Adrenal gland (tissue), 12 donors: Measurements from ENCODE around the gene TMEM252. TPM values are rescaled to one million over a fixed set of nuclear protein-coding genes. Genes with fewer than 3 reads are reported as not detected.
A peak's percentile ranks its signal among the peaks of the same experiment; 100 is the strongest.

ENCODE experiments used
- DNase-seq, 7 donors: peaks; one replicate each; pipeline ENCODE4 v3.0.0-alpha.2; 2019 to 2020
- H3K27ac ChIP-seq, 5 donors: fragments of 200-600 bp; sonication (generic) in 4 of 5; 1 replicate in 3 of 5; 2 replicates in 2 of 5; pipeline versions ENCODE4 v1.5.1 to v1.8.0; 2016 to 2020; ENCODE audit warnings: mild to moderate bottlenecking in 1 of 5
- H3K27me3 ChIP-seq: fragments of 200-600 bp; 2 replicates; pipeline ENCODE4 v1.8.0; 2021
- H3K36me3 ChIP-seq, 2 donors: fragments of 200-600 bp; replicated peaks in 1 of 2; 1 replicate in 1 of 2; 2 replicates in 1 of 2; pipeline versions ENCODE4 v1.5.1 to v1.8.0; 2018 to 2022
- H3K4me1 ChIP-seq, 2 donors: fragments of 200-600 bp; replicated peaks in 1 of 2; 1 replicate in 1 of 2; 2 replicates in 1 of 2; pipeline versions ENCODE4 v1.5.1 to v1.8.0; 2018 to 2021
- H3K4me3 ChIP-seq, 4 donors: fragments of 200-600 bp; sonication (generic) in 3 of 4; one replicate each; pipeline ENCODE4 v1.5.1; 2016 to 2018
- H3K9me3 ChIP-seq, 3 donors: fragments of 200-600 bp; sonication (generic) in 1 of 3; replicated peaks in 1 of 3; 1 replicate in 2 of 3; 2 replicates in 1 of 3; pipeline versions ENCODE4 v1.5.1 to v1.8.0; 2016 to 2021
- POLR2A ChIP-seq, 2 donors: fragments of 450-650 bp; IDR thresholded peaks; one replicate each; pipeline ENCODE4 v1.6.1; 2017; ENCODE audit warnings: antibody characterized with exemption in 2 of 2, mild to moderate bottlenecking in 2 of 2, moderate library complexity in 1 of 2
- WGBS, 4 donors: extraction: QIAGEN DNeasy Blood & Tissue Kit in 2 of 4; methylation state at CpG; one replicate each; pipeline versions ENCODE4 v1.1.5 to v1.1.7; 2013 to 2017; 5-methylcytosine and 5-hydroxymethylcytosine counted together
- intact Hi-C, 2 donors: fragments of 100-400 bp; cut with DNase I; formaldehyde crosslinking; loops; one replicate each; pipeline versions ENCODE4 v1.14.1 to v1.15.0; 2022 to 2023
- polyA plus RNA-seq, 3 donors: library from polyadenylated mRNA; stranded (reverse); fragments of 200-250 nt in 2 of 3; fragments of 350-450 nt in 1 of 3; fragmentation: Illumina TruSeq in 1 of 3; extraction: RNeasy Lipid Tissue Mini Kit (QIAGEN cat#74804) in 1 of 3; gene quantifications; one replicate each; pipeline ENCODE4 v1.2.3, GENCODE V29; 2013 to 2014
- total RNA-seq, 9 donors: library from RNA; depleted of rRNA in 4 of 9; stranded (reverse); fragments of >200 nt in 4 of 9; fragments of 120-200 nt in 1 of 9; fragmentation: NEBNext Ultra II Directional in 1 of 9; extraction: Animal tissue kit (Norgen Biotek cat#: 25700) in 1 of 9; gene quantifications; one replicate each; pipeline versions ENCODE4 v1.1.0 to v1.2.4, GENCODE V29; 2013 to 2023
- TF ChIP-seq, protein P1 (sequence below), 6 experiments: fragments of 450-650 bp in 4 of 6; fragments of 200-600 bp in 2 of 6; sonication (generic) in 1 of 6; IDR thresholded peaks; 1 replicate in 5 of 6; 2 replicates in 1 of 6; pipeline versions ENCODE4 v1.5.1 to v1.8.0; 2016 to 2021; ENCODE audit warnings: antibody characterized with exemption in 6 of 6, mild to moderate bottlenecking in 2 of 6, moderate library complexity in 1 of 6
- donor health status: healthy with polysubstance abuse.
- donor health status: Bipolar disorder and iron deficiency.
- donor health status: DM: yes; HTN: yes; CAD: no.
- donor health status: DM: no; HTN: no; CAD: no.
- donor health status: DM: no; HTN: no; CAD: no.
- donor health status: DM: yes; HTN: yes; CAD: no.

Gene TMEM252
- total and polyA plus RNA-seq, 12 donors: not detected

DNA sequence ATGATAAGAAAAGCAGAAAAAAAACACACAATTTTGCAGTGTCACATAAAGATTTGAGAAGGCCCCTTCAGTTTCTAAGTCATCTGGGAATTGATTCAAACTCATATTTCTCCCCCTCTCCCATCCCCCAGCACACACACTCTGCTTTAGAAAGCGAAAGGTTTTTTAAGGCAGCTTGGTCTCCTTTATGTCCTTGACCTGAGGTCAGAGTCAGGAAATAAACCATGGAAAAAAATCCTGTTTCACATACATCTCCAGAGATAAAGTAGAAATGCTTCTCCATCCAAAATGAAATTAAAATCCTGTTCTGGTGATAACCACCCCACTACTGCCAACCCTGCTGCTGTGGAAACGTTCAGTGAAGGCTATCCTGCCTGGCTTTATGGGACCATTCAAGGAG is 52.6 kb downstream of the TMEM252 start:
- Histone ChIP-seq H3K27me3 (no peaks in the 10 kb centered on the region), H3K4me3 (no peak overlapping the region), H3K27ac (peak overlapping the region in 3 of 5 donors; percentile 1 to 68 (median 21)), H3K36me3 (no peaks in the 10 kb centered on the region), H3K9me3 (peaks cover 0 to 8% (median 0%) of the 10 kb centered on the region in 3 donors), H3K4me1 (peaks cover 5 to 25% of the 10 kb centered on the region in 2 donors)
- no peak for TF ChIP-seq POLR2A (IDR thresholded peaks at IDR 0.05)
- TF ChIP-seq, protein P1, sequence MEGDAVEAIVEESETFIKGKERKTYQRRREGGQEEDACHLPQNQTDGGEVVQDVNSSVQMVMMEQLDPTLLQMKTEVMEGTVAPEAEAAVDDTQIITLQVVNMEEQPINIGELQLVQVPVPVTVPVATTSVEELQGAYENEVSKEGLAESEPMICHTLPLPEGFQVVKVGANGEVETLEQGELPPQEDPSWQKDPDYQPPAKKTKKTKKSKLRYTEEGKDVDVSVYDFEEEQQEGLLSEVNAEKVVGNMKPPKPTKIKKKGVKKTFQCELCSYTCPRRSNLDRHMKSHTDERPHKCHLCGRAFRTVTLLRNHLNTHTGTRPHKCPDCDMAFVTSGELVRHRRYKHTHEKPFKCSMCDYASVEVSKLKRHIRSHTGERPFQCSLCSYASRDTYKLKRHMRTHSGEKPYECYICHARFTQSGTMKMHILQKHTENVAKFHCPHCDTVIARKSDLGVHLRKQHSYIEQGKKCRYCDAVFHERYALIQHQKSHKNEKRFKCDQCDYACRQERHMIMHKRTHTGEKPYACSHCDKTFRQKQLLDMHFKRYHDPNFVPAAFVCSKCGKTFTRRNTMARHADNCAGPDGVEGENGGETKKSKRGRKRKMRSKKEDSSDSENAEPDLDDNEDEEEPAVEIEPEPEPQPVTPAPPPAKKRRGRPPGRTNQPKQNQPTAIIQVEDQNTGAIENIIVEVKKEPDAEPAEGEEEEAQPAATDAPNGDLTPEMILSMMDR (IDR thresholded peaks at IDR 0.05): no peak
- DNase-seq: no peak
- 18 to 31% (median 23%) methylated on average over 2 of the region's 2 CpGs for WGBS, 4 donors
- intact Hi-C loops: no loop called here

Other genes with a start within 250 kb of the TMEM252 start
- gene FOXD4L3, start 238.0 kb downstream of the TMEM252 start, total RNA-seq: under 1 TPM in 1 of 9 donors, not detected in 8; 0.06 TPM
- gene FOXD4L3, start 238.0 kb downstream of the TMEM252 start, polyA plus RNA-seq: under 1 TPM in 1 of 3 donors, not detected in 2; 0.03 TPM
- 100 to 1,000 TPM in 7 of 9 donors, 10 to 100 TPM in 2; 55.6 to 244 (median 141) TPM for gene PGM5, start 184.3 kb downstream of the TMEM252 start, total RNA-seq
- gene PGM5, start 184.3 kb downstream of the TMEM252 start, polyA plus RNA-seq: 10 to 100 TPM; 27.3 to 43.6 (median 28.3) TPM
- gene PIP5K1B, start 164.4 kb upstream of the TMEM252 start, total RNA-seq: 10 to 100 TPM in 5 of 9 donors, 1 to 10 TPM in 4; 4.9 to 24.0 (median 10.0) TPM
- 1 to 10 TPM; 2.1 to 9.5 (median 3.0) TPM for gene PIP5K1B, start 164.4 kb upstream of the TMEM252 start, polyA plus RNA-seq